ENCODE data around the gene ETV3L.

The ETV3L gene

GRCh38 chr1:157116737-157117103 lies 17.1 kb upstream of the ETV3L start:
- peaks cover 0 to 8% (median 0%) of the 10 kb centered on the region in 3 donors for H3K36me3 ChIP-seq
- peaks cover 0 to 3% (median 0%) of the 10 kb centered on the region in 4 donors for H3K4me1 ChIP-seq
- intact Hi-C loops (cut with DNase I; ENCODE audit: low total_unique reads) = no loop called here
- H3K9me3 ChIP-seq = no peaks in the 10 kb centered on the region
- DNase-seq = no peak
- H3K27me3 ChIP-seq = peaks cover 0 to 22% of the 10 kb centered on the region in 2 donors
- H3K4me3 ChIP-seq = no peak overlapping the region
- H3K27ac ChIP-seq = no peak overlapping the region
- no peak for TF ChIP-seq CTCF (IDR thresholded peaks at IDR 0.05)

GRCh38 chr1:157115851-157116736 lies 16.5 kb upstream of the ETV3L start:
- H3K36me3 ChIP-seq = peaks cover 0 to 8% (median 0%) of the 10 kb centered on the region in 3 donors
- H3K4me3 ChIP-seq = no peak overlapping the region
- peaks cover 0 to 3% (median 0%) of the 10 kb centered on the region in 4 donors for H3K4me1 ChIP-seq
- no peaks in the 10 kb centered on the region for H3K9me3 ChIP-seq
- TF ChIP-seq CTCF (IDR thresholded peaks at IDR 0.05) = no peak
- intact Hi-C loops (cut with DNase I; ENCODE audit: low total_unique reads) = no loop called here
- H3K27me3 ChIP-seq = peaks cover 0 to 29% of the 10 kb centered on the region in 2 donors
- H3K27ac ChIP-seq = no peak overlapping the region
- DNase-seq = peak in 1 of 2 donors; percentile 41

- H3K27me3 ChIP-seq = peaks cover 0 to 35% of the 10 kb centered on the region in 2 donors
- no peak overlapping the region for H3K4me3 ChIP-seq
- TF ChIP-seq CTCF (IDR thresholded peaks at IDR 0.05) = no peak
- peak in 1 of 2 donors; percentile 19 for DNase-seq
- H3K36me3 ChIP-seq = peaks cover 0 to 8% (median 0%) of the 10 kb centered on the region in 3 donors
- intact Hi-C loops (cut with DNase I; ENCODE audit: low total_unique reads) = no loop called here
- H3K9me3 ChIP-seq = no peaks in the 10 kb centered on the region
- H3K27ac ChIP-seq = no peak overlapping the region
- peaks cover 0 to 3% (median 0%) of the 10 kb centered on the region in 4 donors for H3K4me1 ChIP-seq
Observed at GRCh38 chr1:157115429-157115838, 15.8 kb upstream of the ETV3L start.

GRCh38 chr1:157114183-157115121 lies 14.8 kb upstream of the ETV3L start:
- TF ChIP-seq CTCF (IDR thresholded peaks at IDR 0.05) = no peak
- Histone ChIP-seq H3K27ac (no peak overlapping the region), H3K36me3 (peaks cover 0 to 6% (median 0%) of the 10 kb centered on the region in 3 donors), H3K9me3 (no peaks in the 10 kb centered on the region), H3K27me3 (peaks cover 0 to 43% of the 10 kb centered on the region in 2 donors), H3K4me1 (peaks cover 0 to 3% (median 0%) of the 10 kb centered on the region in 4 donors), H3K4me3 (no peak overlapping the region)
- intact Hi-C loops (cut with DNase I; ENCODE audit: low total_unique reads) = no loop called here
- DNase-seq = peak in 1 of 2 donors; percentile 46

GRCh38 chr1:157113631-157114030 lies 14.0 kb upstream of the ETV3L start:
- no peak for TF ChIP-seq CTCF (IDR thresholded peaks at IDR 0.05)
- DNase-seq = peak in 1 of 2 donors; percentile 19
- intact Hi-C loops (cut with DNase I; ENCODE audit: low total_unique reads) = no loop called here
- Histone ChIP-seq H3K4me3 (no peak overlapping the region), H3K27ac (no peak overlapping the region), H3K36me3 (no peaks in the 10 kb centered on the region), H3K27me3 (peaks cover 0 to 52% of the 10 kb centered on the region in 2 donors), H3K9me3 (no peaks in the 10 kb centered on the region), H3K4me1 (peaks cover 0 to 3% (median 0%) of the 10 kb centered on the region in 4 donors)
